ENCODE results near the gene PEAK3.

Gene PEAK3

DNA sequence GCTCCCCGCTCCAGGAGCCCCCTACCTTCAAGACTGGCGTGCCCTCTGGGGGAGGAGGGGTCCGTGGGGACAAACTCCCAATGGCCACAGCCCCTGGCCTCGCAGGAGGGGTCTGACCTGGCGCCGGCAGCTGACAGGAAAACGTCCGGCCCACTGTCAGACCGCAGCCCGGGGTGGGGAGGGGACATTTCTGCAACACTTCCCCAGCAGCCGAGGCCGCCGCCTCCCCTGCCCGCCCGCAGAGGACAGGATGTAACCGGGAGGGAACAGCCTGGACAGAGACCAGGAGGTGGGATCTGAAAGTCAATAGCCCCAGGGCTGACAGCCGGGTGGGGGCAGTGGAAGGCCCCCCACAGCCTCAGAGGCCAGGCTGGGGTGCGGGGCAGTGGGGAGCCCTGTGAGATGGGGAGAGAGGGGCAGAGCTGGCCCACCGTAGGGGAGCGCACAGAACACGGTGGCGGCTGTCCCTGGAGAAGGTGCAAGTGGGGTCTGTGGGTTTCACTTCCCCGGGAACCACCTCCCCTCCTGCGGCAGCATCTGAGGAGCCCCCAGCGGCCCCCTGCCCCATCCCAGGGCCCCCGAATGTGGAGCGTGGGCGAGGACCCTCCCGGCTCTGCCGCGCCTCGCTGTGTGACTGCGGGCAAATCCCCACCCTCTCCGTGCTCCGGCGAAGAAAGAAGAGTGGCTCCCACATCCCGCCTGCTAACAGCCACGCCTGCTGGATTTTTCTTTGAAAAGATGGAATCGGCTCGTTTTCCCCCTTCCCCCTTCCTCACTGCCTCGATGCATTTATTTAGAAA lies at the start of gene PEAK3:
TSS of gene PEAK3 (minus strand) at position 114 of the 800 bp plus-strand sequence. CDS start 1,244 bp downstream, outside the sequence.
- Histone ChIP-seq H3K36me3 (ENCODE audit: insufficient read depth, low read length) (no peaks in the 10 kb centered on the region), H2AFZ (ENCODE audit: low read depth, low read length) (peak within 1 kb of the TSS; percentile 51), H3K9me3 (ENCODE audit: low read length) (no peaks in the 10 kb centered on the region), H3K4me3 (ENCODE audit: low read length) (no peak within 1 kb of the TSS), H3K4me1 (ENCODE audit: insufficient read depth, low read length) (peaks cover 12% of the 10 kb centered on the region), H3K27me3 (ENCODE audit: insufficient read depth, low read length) (peaks cover under 1% of the 10 kb centered on the region)

DNA sequence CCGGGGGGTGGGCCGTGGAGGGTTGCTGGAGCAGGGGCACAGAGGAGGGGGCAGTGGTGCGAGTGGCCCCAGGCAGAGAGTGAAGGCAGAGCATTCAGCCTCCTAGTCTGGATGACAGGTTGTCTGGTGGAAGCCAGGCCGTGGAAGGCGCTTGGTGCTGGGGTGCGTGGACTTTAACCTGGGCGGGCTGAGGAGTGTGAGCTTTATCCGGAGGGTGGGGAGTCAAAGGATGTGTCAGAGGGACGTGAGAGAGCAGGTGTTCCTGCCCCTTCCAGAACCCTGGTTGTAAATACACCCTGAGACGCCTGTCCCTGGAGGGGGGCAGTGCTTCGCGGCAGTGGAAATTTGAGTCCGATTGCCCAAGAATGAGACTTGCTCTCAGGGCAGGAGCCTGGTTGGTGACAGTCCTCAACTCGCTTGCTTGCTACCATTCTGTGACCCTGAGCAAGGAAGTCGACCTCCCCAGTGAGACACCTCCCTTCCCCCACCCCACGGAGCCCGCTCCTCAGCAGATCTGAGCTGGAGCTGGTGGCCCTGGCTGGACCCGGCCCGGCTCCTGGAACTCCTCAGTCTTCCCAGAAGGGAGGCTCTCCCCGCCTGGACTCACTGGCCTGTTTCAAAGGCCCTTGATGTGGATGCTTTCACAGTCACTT lies 48.8 kb upstream of the PEAK3 start:
- H3K36me3 ChIP-seq (ENCODE audit: insufficient read depth, low read length): peaks cover 11% of the 10 kb centered on the region
- H3K27me3 ChIP-seq (ENCODE audit: insufficient read depth, low read length): no peaks in the 10 kb centered on the region
- H3K4me3 ChIP-seq (ENCODE audit: low read length): no peak overlapping the region
- peaks cover 39% of the 10 kb centered on the region for H3K4me1 ChIP-seq (ENCODE audit: insufficient read depth, low read length)
- H2AFZ ChIP-seq (ENCODE audit: low read depth, low read length): no peak overlapping the region
- no peaks in the 10 kb centered on the region for H3K9me3 ChIP-seq (ENCODE audit: low read length)

DNA sequence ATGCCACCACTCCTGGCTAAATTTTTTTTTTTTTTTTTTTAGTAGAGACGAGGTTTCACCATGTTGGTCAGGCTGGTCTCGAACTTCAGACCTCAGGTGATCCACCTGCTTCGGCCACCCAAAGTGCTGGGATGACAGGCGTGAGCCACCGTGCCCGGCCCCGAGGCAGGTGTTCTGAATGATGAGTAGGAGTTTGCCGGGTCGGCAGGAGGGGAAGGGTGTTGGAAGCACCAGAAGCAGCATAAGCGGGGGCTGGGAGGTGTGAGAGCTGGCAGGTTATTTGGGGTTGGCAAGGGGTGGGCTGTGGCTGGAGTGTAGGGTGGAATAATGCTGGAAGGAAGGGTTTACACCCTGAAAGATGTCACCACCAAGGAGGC lies 48.3 kb upstream of the PEAK3 start:
- Histone ChIP-seq H3K4me1 (ENCODE audit: insufficient read depth, low read length) (peaks cover 39% of the 10 kb centered on the region), H3K27me3 (ENCODE audit: insufficient read depth, low read length) (no peaks in the 10 kb centered on the region), H3K36me3 (ENCODE audit: insufficient read depth, low read length) (peaks cover 12% of the 10 kb centered on the region), H3K4me3 (ENCODE audit: low read length) (no peak overlapping the region), H2AFZ (ENCODE audit: low read depth, low read length) (no peak overlapping the region), H3K9me3 (ENCODE audit: low read length) (no peaks in the 10 kb centered on the region)

DNA sequence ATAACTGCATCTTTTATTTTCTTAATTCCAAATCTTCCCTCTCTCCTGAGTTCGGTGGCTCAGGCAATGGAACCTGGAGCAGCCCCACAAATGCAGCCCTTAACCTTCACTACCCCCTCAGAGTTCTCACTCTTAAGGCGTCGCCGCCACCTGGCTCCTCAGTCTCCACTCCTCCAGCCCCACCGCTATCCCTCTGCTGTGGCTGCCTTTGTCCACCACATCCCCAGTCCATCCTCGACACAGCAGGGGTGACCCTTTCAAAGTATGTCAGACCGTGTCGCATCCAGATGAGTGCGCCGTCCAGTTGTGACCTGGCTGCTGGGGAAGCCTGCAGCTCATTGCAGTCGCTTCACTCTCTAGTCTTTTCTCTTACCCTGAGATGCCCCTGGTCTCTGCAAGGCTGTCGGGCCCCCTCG lies 47.5 kb upstream of the PEAK3 start:
- no peak overlapping the region for H2AFZ ChIP-seq (ENCODE audit: low read depth, low read length)
- H3K4me3 ChIP-seq (ENCODE audit: low read length): peak overlapping the region; percentile 62
- no peaks in the 10 kb centered on the region for H3K9me3 ChIP-seq (ENCODE audit: low read length)
- H3K4me1 ChIP-seq (ENCODE audit: insufficient read depth, low read length): peaks cover 42% of the 10 kb centered on the region
- no peaks in the 10 kb centered on the region for H3K27me3 ChIP-seq (ENCODE audit: insufficient read depth, low read length)
- H3K36me3 ChIP-seq (ENCODE audit: insufficient read depth, low read length): peaks cover 17% of the 10 kb centered on the region

- Histone ChIP-seq H3K36me3 (ENCODE audit: insufficient read depth, low read length) (peaks cover 21% of the 10 kb centered on the region), H3K4me3 (ENCODE audit: low read length) (peak overlapping the region; percentile 62), H3K27me3 (ENCODE audit: insufficient read depth, low read length) (no peaks in the 10 kb centered on the region), H3K4me1 (ENCODE audit: insufficient read depth, low read length) (peaks cover 44% of the 10 kb centered on the region), H3K9me3 (ENCODE audit: low read length) (no peaks in the 10 kb centered on the region), H2AFZ (ENCODE audit: low read depth, low read length) (no peak overlapping the region)
Measured at GRCh38 chr19:2329149-2329478, 47.1 kb upstream of the PEAK3 start.

- peaks cover 44% of the 10 kb centered on the region for H3K4me1 ChIP-seq (ENCODE audit: insufficient read depth, low read length)
- peak within 1 kb of the TSS; percentile 62 for H3K4me3 ChIP-seq (ENCODE audit: low read length)
- H2AFZ ChIP-seq (ENCODE audit: low read depth, low read length): peak within 1 kb of the TSS; percentile 33
- H3K9me3 ChIP-seq (ENCODE audit: low read length): no peaks in the 10 kb centered on the region
- H3K36me3 ChIP-seq (ENCODE audit: insufficient read depth, low read length): peaks cover 23% of the 10 kb centered on the region
- no peaks in the 10 kb centered on the region for H3K27me3 ChIP-seq (ENCODE audit: insufficient read depth, low read length)
Measured at GRCh38 chr19:2328401-2329148, 46.6 kb upstream of the PEAK3 start, which contains the start of the genes LSM7 and SPPL2B. LSM7 (minus strand) TSS chr19:2328586; CDS start chr19:2328566, 20 bp downstream. SPPL2B (plus strand) TSS chr19:2328684; CDS start chr19:2328710, 26 bp downstream.

- no peaks in the 10 kb centered on the region for H3K9me3 ChIP-seq (ENCODE audit: low read length)
- H3K4me3 ChIP-seq (ENCODE audit: low read length): peak overlapping the region; percentile 62
- peak overlapping the region; percentile 33 for H2AFZ ChIP-seq (ENCODE audit: low read depth, low read length)
- no peaks in the 10 kb centered on the region for H3K27me3 ChIP-seq (ENCODE audit: insufficient read depth, low read length)
- H3K36me3 ChIP-seq (ENCODE audit: insufficient read depth, low read length): peaks cover 28% of the 10 kb centered on the region
- H3K4me1 ChIP-seq (ENCODE audit: insufficient read depth, low read length): peaks cover 44% of the 10 kb centered on the region
Measured at GRCh38 chr19:2327773-2328400, 45.9 kb upstream of the PEAK3 start.

- no peaks in the 10 kb centered on the region for H3K27me3 ChIP-seq (ENCODE audit: insufficient read depth, low read length)
- H3K9me3 ChIP-seq (ENCODE audit: low read length): no peaks in the 10 kb centered on the region
- H3K4me1 ChIP-seq (ENCODE audit: insufficient read depth, low read length): peaks cover 39% of the 10 kb centered on the region
- no peak overlapping the region for H3K4me3 ChIP-seq (ENCODE audit: low read length)
- peaks cover 36% of the 10 kb centered on the region for H3K36me3 ChIP-seq (ENCODE audit: insufficient read depth, low read length)
- no peak overlapping the region for H2AFZ ChIP-seq (ENCODE audit: low read depth, low read length)
Measured at GRCh38 chr19:2326699-2327360, 44.9 kb upstream of the PEAK3 start.

DNA sequence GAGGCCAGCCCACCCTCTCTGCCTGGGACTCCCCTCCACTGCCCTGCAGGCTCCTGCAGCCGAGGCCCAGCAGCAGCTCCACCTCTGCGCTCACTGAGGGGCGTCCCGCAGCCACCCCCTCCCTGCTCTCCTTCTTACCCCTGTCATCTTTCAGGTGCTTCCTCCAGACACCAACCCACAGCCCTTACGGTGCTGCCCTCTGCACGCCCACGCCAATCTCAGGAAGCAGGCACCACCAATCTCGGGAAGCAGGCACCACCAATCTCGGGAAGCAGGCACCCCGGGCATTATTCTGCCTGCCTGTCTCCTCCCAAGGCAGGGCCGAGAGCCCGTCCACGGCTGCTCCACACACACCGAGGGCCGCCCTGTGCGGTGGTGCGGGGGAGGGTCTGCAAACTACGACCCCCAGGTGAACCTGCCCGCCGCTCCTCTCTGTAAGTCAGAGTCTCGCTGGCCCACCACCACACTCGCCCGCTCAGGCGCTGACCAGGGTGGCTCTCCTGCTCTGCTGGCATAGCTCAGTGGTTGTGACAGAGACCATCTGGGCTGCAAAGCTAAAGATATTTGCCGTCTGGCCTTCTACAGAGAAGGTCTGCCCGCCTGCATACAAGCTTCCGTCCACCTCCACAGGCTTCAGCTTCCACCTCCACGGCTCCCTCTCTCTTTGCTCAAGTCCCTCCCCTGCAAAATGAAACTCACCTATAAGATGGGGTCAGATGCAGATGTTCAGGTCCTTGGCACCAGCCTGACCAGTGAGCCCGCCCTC lies 43.5 kb upstream of the PEAK3 start:
- H3K4me3 ChIP-seq (ENCODE audit: low read length): no peak overlapping the region
- H3K4me1 ChIP-seq (ENCODE audit: insufficient read depth, low read length): peaks cover 29% of the 10 kb centered on the region
- H3K27me3 ChIP-seq (ENCODE audit: insufficient read depth, low read length): no peaks in the 10 kb centered on the region
- H3K36me3 ChIP-seq (ENCODE audit: insufficient read depth, low read length): peaks cover 40% of the 10 kb centered on the region
- no peaks in the 10 kb centered on the region for H3K9me3 ChIP-seq (ENCODE audit: low read length)
- H2AFZ ChIP-seq (ENCODE audit: low read depth, low read length): no peak overlapping the region

DNA sequence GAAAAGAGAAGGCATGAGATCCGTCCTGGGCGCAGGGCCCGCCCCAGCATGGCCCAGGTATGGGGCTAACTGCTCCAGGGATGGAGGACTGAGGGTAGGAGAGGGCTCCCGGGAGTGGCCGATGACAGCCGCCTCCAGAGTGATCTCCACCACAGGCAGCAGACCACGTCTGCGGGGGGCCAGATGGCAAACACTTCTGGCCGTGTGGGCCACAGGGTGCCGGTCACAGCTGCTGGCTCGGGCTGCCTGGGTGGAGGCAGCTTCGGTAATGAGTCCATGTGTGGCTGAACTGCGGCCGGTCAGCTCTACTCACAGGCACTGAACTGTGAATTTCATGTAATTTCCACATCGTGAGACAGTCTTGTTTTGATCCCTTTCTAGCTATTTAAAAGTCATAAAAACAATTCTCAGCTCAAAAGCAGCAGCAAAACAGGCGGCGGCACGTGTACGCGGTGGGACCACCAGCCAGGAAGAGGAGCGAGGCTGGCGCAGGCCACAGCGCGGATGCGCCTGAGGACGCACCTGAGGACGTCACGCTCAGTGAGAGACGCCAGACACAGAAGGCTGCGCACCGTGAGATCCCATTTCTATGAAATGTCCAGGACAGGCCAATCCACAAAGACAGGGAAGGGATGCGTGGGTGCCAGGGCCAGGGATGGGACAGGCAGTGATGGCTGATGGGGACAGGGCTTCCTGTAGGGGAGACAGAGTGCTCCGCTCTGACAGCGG lies 42.4 kb upstream of the PEAK3 start:
- Histone ChIP-seq H3K4me1 (ENCODE audit: insufficient read depth, low read length) (peaks cover 19% of the 10 kb centered on the region), H3K4me3 (ENCODE audit: low read length) (no peak overlapping the region), H3K36me3 (ENCODE audit: insufficient read depth, low read length) (peaks cover 40% of the 10 kb centered on the region), H3K9me3 (ENCODE audit: low read length) (no peaks in the 10 kb centered on the region), H2AFZ (ENCODE audit: low read depth, low read length) (no peak overlapping the region), H3K27me3 (ENCODE audit: insufficient read depth, low read length) (no peaks in the 10 kb centered on the region)

GRCh38 chr19:2323707-2324106 lies 41.7 kb upstream of the PEAK3 start:
- peaks cover 17% of the 10 kb centered on the region for H3K4me1 ChIP-seq (ENCODE audit: insufficient read depth, low read length)
- H3K36me3 ChIP-seq (ENCODE audit: insufficient read depth, low read length): peaks cover 40% of the 10 kb centered on the region
- no peak overlapping the region for H2AFZ ChIP-seq (ENCODE audit: low read depth, low read length)
- H3K27me3 ChIP-seq (ENCODE audit: insufficient read depth, low read length): no peaks in the 10 kb centered on the region
- H3K9me3 ChIP-seq (ENCODE audit: low read length): no peaks in the 10 kb centered on the region
- no peak overlapping the region for H3K4me3 ChIP-seq (ENCODE audit: low read length)
